Endothelial cell of umbilical vein (primary cell): ENCODE data around the gene CDC42SE2. TPM values are rescaled to one million over a fixed set of nuclear protein-coding genes. Genes with fewer than 3 reads are reported as not detected.

ENCODE experiments used
- BruUV-seq: library from RNA; stranded (reverse); fragments of 400-500 nt; replicated peaks from 2 replicates; lab custom pipeline; 2021; lab: Mats Ljungman, UMichigan
- CTCF ChIA-PET: fragments of 300-600, 350-600 bp; sonication (Branson Sonifier 250); formaldehyde crosslinking; loops from one replicate; lab custom pipeline; 2021; ENCODE audit warnings: antibody characterized with exemption, inconsistent platforms; lab: Charles Lee
- POLR2A ChIA-PET: fragments of 300-600, 350-600 bp; sonication (Branson Sonifier 250); formaldehyde crosslinking; loops from one replicate; lab custom pipeline; 2021; ENCODE audit warnings: antibody characterized with exemption, inconsistent platforms; lab: Charles Lee
- DNase-seq: peaks from one replicate; pipeline ENCODE4 v3.0.0-alpha.2; 2011; ENCODE audit warnings: low read depth, low spot score
- FAIRE-seq: peaks from 2 replicates; lab custom pipeline; 2011; peaks lifted over from hg19 to GRCh38; lab: Jason Lieb, UNC
- H2AFZ ChIP-seq: 2 replicates; pipeline ENCODE4 v1.6.0; 2012; ENCODE audit warnings: low read depth, low read length, control low read depth, inconsistent platforms
- H3K27ac ChIP-seq: 2 replicates; pipeline ENCODE4 v1.5.1; 2011; ENCODE audit warnings: low read depth, mild to moderate bottlenecking, control low read depth, low read length, moderate library complexity; ENCODE audit not compliant: insufficient read depth
- H3K27me3 ChIP-seq, 2 experiments: 2 replicates each; pipeline versions ENCODE4 v1.6.0 to v1.6.1; 2011; ENCODE audit warnings: low read length in 2 of 2, mixed read lengths in 1 of 2; ENCODE audit not compliant: control insufficient read depth in 2 of 2, insufficient read depth in 2 of 2
- H3K36me3 ChIP-seq, 2 experiments: 2 replicates in 1 of 2; 3 replicates in 1 of 2; pipeline ENCODE4 v1.5.1; 2011; ENCODE audit warnings: low read length in 2 of 2, mild to moderate bottlenecking in 1 of 2, moderate library complexity in 1 of 2; ENCODE audit not compliant: control insufficient read depth in 2 of 2, insufficient read depth in 2 of 2; ENCODE audit errors: extremely low read depth in 1 of 2
- H3K4me1 ChIP-seq: 3 replicates; pipeline ENCODE4 v1.5.1; 2011; ENCODE audit warnings: mild to moderate bottlenecking, low read length; ENCODE audit not compliant: control insufficient read depth, insufficient read depth; ENCODE audit errors: extremely low read depth
- H3K4me2 ChIP-seq: 2 replicates; pipeline ENCODE4 v1.6.1; 2011; ENCODE audit warnings: low read length, control low read depth, mixed read lengths; ENCODE audit not compliant: insufficient read depth
- H3K4me3 ChIP-seq, 3 experiments: fragments of 200-600 bp in 1 of 3; sonication (generic), shearing (Covaris generic) in 1 of 3; replicated peaks in 1 of 3; 2 replicates each; pipeline ENCODE4 v1.5.1; 2011 to 2016; ENCODE audit warnings: control low read depth in 3 of 3, low read length in 3 of 3, mild to moderate bottlenecking in 2 of 3, inconsistent platforms in 1 of 3, low read depth in 1 of 3, moderate library complexity in 1 of 3; ENCODE audit not compliant: insufficient read depth in 1 of 3
- H3K79me2 ChIP-seq: 2 replicates; pipeline ENCODE4 v1.6.0; 2012; ENCODE audit warnings: low read length, inconsistent platforms; ENCODE audit not compliant: control insufficient read depth, insufficient read depth
- H3K9ac ChIP-seq: replicated peaks from 2 replicates; pipeline ENCODE3; 2011; ENCODE audit warnings: low read length, control low read depth; ENCODE audit not compliant: insufficient read depth; ENCODE audit errors: extremely low read depth
- H3K9me1 ChIP-seq: replicated peaks from 3 replicates; pipeline ENCODE4 v1.6.0; 2011; ENCODE audit warnings: mild to moderate bottlenecking, low read length; ENCODE audit not compliant: control insufficient read depth, insufficient read depth; ENCODE audit errors: extremely low read depth
- H3K9me3 ChIP-seq: replicated peaks from 2 replicates; pipeline ENCODE4 v1.5.1; 2012; ENCODE audit warnings: low read length, inconsistent platforms; ENCODE audit not compliant: control insufficient read depth, insufficient read depth
- H4K20me1 ChIP-seq: replicated peaks from 2 replicates; pipeline ENCODE3; 2011; ENCODE audit warnings: mild to moderate bottlenecking, low read length; ENCODE audit not compliant: control insufficient read depth, insufficient read depth; ENCODE audit errors: extremely low read depth
- CTCF ChIP-seq, 2 donors: IDR thresholded peaks; 1 replicate in 1 of 2; 2 replicates in 1 of 2; pipeline ENCODE4 v1.5.1; 2011; ENCODE audit warnings: low read length in 2 of 2, mild to moderate bottlenecking in 2 of 2, moderate library complexity in 2 of 2, control low read depth in 1 of 2, inconsistent platforms in 1 of 2, low read depth in 1 of 2; ENCODE audit not compliant: insufficient read depth in 1 of 2; ENCODE audit errors: extremely low read depth in 1 of 2
- EZH2 ChIP-seq: IDR thresholded peaks from 2 replicates; pipeline ENCODE4 v1.6.1; 2012; ENCODE audit warnings: borderline replicate concordance, low read depth, mild to moderate bottlenecking, moderate library complexity, low read length, inconsistent platforms; ENCODE audit not compliant: severe bottlenecking
- FOS ChIP-seq: IDR thresholded peaks from 2 replicates; pipeline ENCODE4 v1.6.1; 2011; ENCODE audit warnings: mild to moderate bottlenecking, low read length, moderate library complexity, borderline replicate concordance; ENCODE audit not compliant: insufficient read depth
- GATA2 ChIP-seq: IDR thresholded peaks from 2 replicates; pipeline ENCODE4 v1.7.0; 2011; ENCODE audit warnings: low read depth, mild to moderate bottlenecking, moderate library complexity, mixed read lengths, low read length; ENCODE audit not compliant: insufficient read length, insufficient read depth
- JUN ChIP-seq: IDR thresholded peaks from 2 replicates; pipeline ENCODE4 v1.6.1; 2011; ENCODE audit warnings: borderline replicate concordance, low read depth; ENCODE audit not compliant: insufficient read length, insufficient read depth
- MAX ChIP-seq: IDR thresholded peaks from 2 replicates; pipeline ENCODE4 v1.6.1; 2011; ENCODE audit not compliant: insufficient read depth, insufficient read length
- MYC ChIP-seq: IDR thresholded peaks from one replicate; pipeline ENCODE4 v1.6.1; 2011; ENCODE audit warnings: mild to moderate bottlenecking, low read depth, low read length
- POLR2A ChIP-seq: IDR thresholded peaks from 2 replicates; pipeline ENCODE4 v1.6.1; 2012; ENCODE audit warnings: low read depth, mild to moderate bottlenecking, control low read depth, low read length
- POLR2AphosphoS5 ChIP-seq: IDR thresholded peaks from 2 replicates; pipeline ENCODE4 v1.6.1; 2012; ENCODE audit warnings: low read depth, mild to moderate bottlenecking, control low read depth, low read length, moderate library complexity; ENCODE audit not compliant: insufficient read depth
- dilution Hi-C: fragments of 300-500 bp; cut with MboI; formaldehyde crosslinking; loops from one replicate; pipeline ENCODE4 v1.15.0; 2019; ENCODE audit warnings: low sequenced_read_pairs; ENCODE audit not compliant: extremely low pct_ligation_motif_present
- intact Hi-C: fragments of 100-400 bp; cut with micrococcal nuclease; formaldehyde crosslinking; loops from one replicate; pipeline ENCODE4 v1.10.0; 2022
- polyA plus RNA-seq, 4 experiments: library from polyadenylated mRNA; depleted of rRNA in 3 of 4; stranded (reverse) in 3 of 4; unstranded in 1 of 4; fragments of >200 nt; gene quantifications; 2 replicates each; pipeline versions ENCODE4 v1.2.1 to v1.2.3, GENCODE V29; 2011 to 2012; ENCODE audit warnings: missing spikeins in 1 of 4
- total RNA-seq: library from RNA; stranded (reverse); gene quantifications from 2 replicates; pipeline ENCODE4 v1.2.3, GENCODE V29; 2021

The CDC42SE2 gene
- total and polyA plus RNA-seq, 2 donors (not counting 3 experiments of a cell fraction or from before 2014, with no cell fraction given), result 14.7 to 21.9 TPM

- POLR2A ChIA-PET, result interaction anchor here (2.1 kb wide), 1 partner anchor 113 kb away, joined by 13 read pairs; the partner anchor contains the start of gene CDC42SE2
- CTCF ChIA-PET, result interaction anchor here (0.8 to 1.4 kb wide), 4 partner anchors 9 to 133 kb away, joined by 3 to 4 read pairs (median 4); partner anchors contain the start of gene CDC42SE2
- FAIRE-seq (no peak), DNase-seq (no peak)
- H3K4me2 ChIP-seq, result peak overlapping the region; percentile 26
- peaks cover 35% of the 10 kb centered on the region for H3K4me1 ChIP-seq
- no peaks in the 10 kb centered on the region for H3K9me1 ChIP-seq
- peak overlapping the region; percentile 99 for H3K27ac ChIP-seq
- no peaks in the 10 kb centered on the region for H3K27me3 ChIP-seq
- dilution Hi-C loops (no loop called here), intact Hi-C loops (no loop called here)
- BruUV-seq, result no TSS peak
- H3K36me3 ChIP-seq, result no peaks in the 10 kb centered on the region
- peak overlapping the region; percentile 21 for H3K9ac ChIP-seq
- H3K9me3 ChIP-seq, result no peaks in the 10 kb centered on the region
- H4K20me1 ChIP-seq, result no peaks in the 10 kb centered on the region
- TF ChIP-seq EZH2, result no peak
- TF ChIP-seq POLR2AphosphoS5, result no peak
- no peak for TF ChIP-seq MAX
- TF ChIP-seq MYC, result no peak
- no peak for TF ChIP-seq JUN
- no peak for TF ChIP-seq CTCF (IDR thresholded peaks at IDR 0.05; ENCODE audit: extremely low read depth in 1 of 2, insufficient read depth in 1 of 2, low read depth in 1 of 2, low read length in 2 of 2)
- no peak for TF ChIP-seq POLR2A
- TF ChIP-seq FOS, result no peak
- TF ChIP-seq GATA2, result no peak
- peaks cover 12% of the 10 kb centered on the region for H3K79me2 ChIP-seq
- H3K4me3 ChIP-seq, result no peak overlapping the region
- H2AFZ ChIP-seq, result no peak overlapping the region
Observed at GRCh38 chr5:131377346-131377745, 113.5 kb downstream of the CDC42SE2 start.
